GM19328 (cell line): ENCODE data around the gene CT45A7.
"Not testable (repeated sequence)": the region's sequence is repeated elsewhere in the genome, so short reads cannot be mapped to it uniquely, and the experiment has no call there.

Experiments used
- ATAC-seq: cut with Tn5 transposase; IDR thresholded peaks from one replicate; pipeline ENCODE4 v1.9.1; 2021; ENCODE audit warnings: mild to moderate bottlenecking, moderate library complexity; ENCODE audit not compliant: unreplicated experiment

Gene CT45A7, protein sequence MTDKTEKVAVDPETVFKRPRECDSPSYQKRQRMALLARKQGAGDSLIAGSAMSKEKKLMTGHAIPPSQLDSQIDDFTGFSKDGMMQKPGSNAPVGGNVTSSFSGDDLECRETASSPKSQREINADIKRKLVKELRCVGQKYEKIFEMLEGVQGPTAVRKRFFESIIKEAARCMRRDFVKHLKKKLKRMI

GRCh38 chrX:135837180-135837579 is at the start of gene CT45A7:
Gene CT45A7 (minus strand): TSS chrX:135837280. CDS start chrX:135833533, 3,747 bp downstream.
- ATAC-seq = not testable (repeated sequence)

GRCh38 chrX:135882741-135883140 is 45.7 kb upstream of the CT45A7 start:
- not testable (repeated sequence) for ATAC-seq

DNA sequence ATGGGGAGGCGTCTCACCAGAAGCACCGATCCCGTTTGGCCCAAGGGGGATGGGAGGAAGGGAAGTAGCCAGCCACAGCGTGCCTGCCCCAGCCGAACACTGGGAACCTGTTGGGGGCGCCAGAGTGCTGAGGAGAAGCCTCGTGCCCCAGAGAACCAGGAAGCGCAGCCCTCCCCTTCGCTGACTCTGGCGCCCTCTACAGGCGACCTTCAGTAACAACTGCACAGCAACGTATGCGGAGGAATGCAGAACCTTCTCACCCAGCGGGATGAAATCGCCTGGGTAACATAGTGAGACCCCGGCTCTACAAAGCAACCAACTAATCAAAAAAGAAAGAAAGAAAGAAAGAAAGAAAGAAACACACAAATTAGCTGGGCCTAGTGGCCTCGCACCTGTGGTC is 34.6 kb upstream of the CT45A7 start, which contains the start of gene CT45A9:
CT45A9 (minus strand) TSS at position 101 of the 400 bp plus-strand sequence. CDS start 3,751 bp downstream, outside the sequence.
- not testable (repeated sequence) for ATAC-seq

DNA sequence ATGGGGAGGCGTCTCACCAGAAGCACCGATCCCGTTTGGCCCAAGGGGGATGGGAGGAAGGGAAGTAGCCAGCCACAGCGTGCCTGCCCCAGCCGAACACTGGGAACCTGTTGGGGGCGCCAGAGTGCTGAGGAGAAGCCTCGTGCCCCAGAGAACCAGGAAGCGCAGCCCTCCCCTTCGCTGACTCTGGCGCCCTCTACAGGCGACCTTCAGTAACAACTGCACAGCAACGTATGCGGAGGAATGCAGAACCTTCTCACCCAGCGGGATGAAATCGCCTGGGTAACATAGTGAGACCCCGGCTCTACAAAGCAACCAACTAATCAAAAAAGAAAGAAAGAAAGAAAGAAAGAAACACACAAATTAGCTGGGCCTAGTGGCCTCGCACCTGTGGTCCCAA is 17.4 kb upstream of the CT45A7 start, which contains the start of gene CT45A8:
CT45A8 (minus strand) TSS at position 101 of the 400 bp plus-strand sequence. CDS start 3,755 bp downstream, outside the sequence.
- not testable (repeated sequence) for ATAC-seq

DNA sequence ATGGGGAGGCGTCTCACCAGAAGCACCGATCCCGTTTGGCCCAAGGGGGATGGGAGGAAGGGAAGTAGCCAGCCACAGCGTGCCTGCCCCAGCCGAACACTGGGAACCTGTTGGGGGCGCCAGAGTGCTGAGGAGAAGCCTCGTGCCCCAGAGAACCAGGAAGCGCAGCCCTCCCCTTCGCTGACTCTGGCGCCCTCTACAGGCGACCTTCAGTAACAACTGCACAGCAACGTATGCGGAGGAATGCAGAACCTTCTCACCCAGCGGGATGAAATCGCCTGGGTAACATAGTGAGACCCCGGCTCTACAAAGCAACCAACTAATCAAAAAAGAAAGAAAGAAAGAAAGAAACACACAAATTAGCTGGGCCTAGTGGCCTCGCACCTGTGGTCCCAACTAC is 17.2 kb downstream of the CT45A7 start, which contains the start of gene CT45A2:
CT45A2 (minus strand) TSS at position 101 of the 400 bp plus-strand sequence. CDS start 3,747 bp downstream, outside the sequence.
- not testable (repeated sequence) for ATAC-seq

DNA sequence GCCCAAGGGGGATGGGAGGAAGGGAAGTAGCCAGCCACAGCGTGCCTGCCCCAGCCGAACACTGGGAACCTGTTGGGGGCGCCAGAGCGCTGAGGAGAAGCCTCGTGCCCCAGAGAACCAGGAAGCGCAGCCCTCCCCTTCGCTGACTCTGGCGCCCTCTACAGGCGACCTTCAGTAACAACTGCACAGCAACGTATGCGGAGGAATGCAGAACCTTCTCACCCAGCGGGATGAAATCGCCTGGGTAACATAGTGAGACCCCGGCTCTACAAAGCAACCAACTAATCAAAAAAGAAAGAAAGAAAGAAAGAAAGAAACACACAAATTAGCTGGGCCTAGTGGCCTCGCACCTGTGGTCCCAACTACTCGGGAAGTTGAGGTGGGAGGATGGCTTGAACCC is 34.4 kb downstream of the CT45A7 start, which contains the start of gene CT45A6:
CT45A6 (minus strand) TSS at position 101 of the 400 bp plus-strand sequence. CDS start 3,794 bp downstream, outside the sequence.
- ATAC-seq = not testable (repeated sequence)

DNA sequence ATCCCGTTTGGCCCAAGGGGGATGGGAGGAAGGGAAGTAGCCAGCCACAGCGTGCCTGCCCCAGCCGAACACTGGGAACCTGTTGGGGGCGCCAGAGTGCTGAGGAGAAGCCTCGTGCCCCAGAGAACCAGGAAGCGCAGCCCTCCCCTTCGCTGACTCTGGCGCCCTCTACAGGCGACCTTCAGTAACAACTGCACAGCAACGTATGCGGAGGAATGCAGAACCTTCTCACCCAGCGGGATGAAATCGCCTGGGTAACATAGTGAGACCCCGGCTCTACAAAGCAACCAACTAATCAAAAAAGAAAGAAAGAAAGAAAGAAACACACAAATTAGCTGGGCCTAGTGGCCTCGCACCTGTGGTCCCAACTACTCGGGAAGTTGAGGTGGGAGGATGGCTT is 51.7 kb downstream of the CT45A7 start, which contains the start of gene CT45A5:
CT45A5 (minus strand) TSS at position 101 of the 400 bp plus-strand sequence. CDS start 3,774 bp downstream, outside the sequence.
- ATAC-seq = not testable (repeated sequence)
